T-cell (primary cell): ENCODE data around the gene SLC1A7. TPM values are rescaled to one million over a fixed set of nuclear protein-coding genes. Genes with fewer than 3 reads are reported as not detected.

Source experiments
- ATAC-seq, 4 experiments: fragments of 200-7000 bp in 3 of 4; fragments of 150-1000 bp in 1 of 4; cut with Tn5 transposase; replicated peaks in 1 of 4; 1 replicate in 3 of 4; 2 replicates in 1 of 4; pipeline ENCODE4 v1.10.0; 2021; ENCODE audit warnings: moderate library complexity in 3 of 4, mild to moderate bottlenecking in 2 of 4, moderate number of reproducible peaks in 1 of 4
- CTCF ChIA-PET, 2 donors: fragments of 300-600 bp; sonication (Branson Sonifier 250); formaldehyde crosslinking; loops; one replicate each; lab custom pipeline; 2022; ENCODE audit warnings: antibody characterized with exemption in 2 of 2; lab: Charles Lee
- POLR2A ChIA-PET, 2 donors: fragments of 300-600 bp; sonication (Branson Sonifier 250); formaldehyde crosslinking; loops; one replicate each; lab custom pipeline; 2022; ENCODE audit warnings: antibody characterized with exemption in 2 of 2; lab: Charles Lee
- DNase-seq, 35 experiments: peaks; one replicate each; pipeline versions ENCODE4 v3.0.0 to v3.0.0-alpha.2; 2013 to 2023
- H3K27ac ChIP-seq: one replicate; pipeline ENCODE4 v1.5.1; 2013; ENCODE audit warnings: low read length
- H3K27me3 ChIP-seq, 2 experiments: replicated peaks in 1 of 2; 1 replicate in 1 of 2; 2 replicates in 1 of 2; pipeline versions ENCODE4 v1.6.1 to v1.7.0; 2013; ENCODE audit warnings: low read length in 1 of 2, mixed read lengths in 1 of 2; ENCODE audit not compliant: control insufficient read depth in 2 of 2, insufficient read depth in 2 of 2; ENCODE audit errors: extremely low read depth in 1 of 2
- H3K36me3 ChIP-seq, 2 donors: 1 replicate in 1 of 2; 2 replicates in 1 of 2; pipeline versions ENCODE4 v1.6.1 to v1.7.0; 2013; ENCODE audit warnings: low read length in 1 of 2; ENCODE audit not compliant: control insufficient read depth in 2 of 2, insufficient read depth in 1 of 2; ENCODE audit errors: extremely low read depth in 1 of 2
- H3K4me1 ChIP-seq, 2 experiments: 1 replicate in 1 of 2; 2 replicates in 1 of 2; pipeline versions ENCODE4 v1.6.1 to v1.7.0; 2013; ENCODE audit warnings: low read length in 2 of 2, mixed read lengths in 1 of 2; ENCODE audit not compliant: insufficient read depth in 2 of 2, control insufficient read depth in 1 of 2; ENCODE audit errors: extremely low read depth in 1 of 2
- H3K4me3 ChIP-seq, 2 donors: 1 replicate in 1 of 2; 2 replicates in 1 of 2; pipeline versions ENCODE4 v1.5.1 to v1.7.0; 2013; ENCODE audit warnings: mild to moderate bottlenecking in 2 of 2, low read length in 1 of 2, moderate library complexity in 1 of 2; ENCODE audit not compliant: control insufficient read depth in 1 of 2; ENCODE audit errors: extremely low read depth in 1 of 2
- H3K9me3 ChIP-seq: 2 replicates; pipeline ENCODE4 v1.7.0; 2013
- H3K27ac Mint-ChIP-seq, 2 donors: one replicate each; pipeline ENCODE4 v1.8.0; 2020 to 2021; ENCODE audit warnings: mild to moderate bottlenecking in 2 of 2, mixed read lengths in 2 of 2
- H3K27me3 Mint-ChIP-seq, 2 donors: one replicate each; pipeline ENCODE4 v1.8.0; 2021 to 2022; ENCODE audit warnings: mixed read lengths in 2 of 2
- H3K36me3 Mint-ChIP-seq: one replicate; pipeline ENCODE4 v1.8.0; 2021; ENCODE audit warnings: mixed read lengths
- H3K4me1 Mint-ChIP-seq, 3 donors: one replicate each; pipeline ENCODE4 v1.8.0; 2020 to 2022; ENCODE audit warnings: mixed read lengths in 3 of 3, mild to moderate bottlenecking in 1 of 3
- H3K4me3 Mint-ChIP-seq, 3 donors: one replicate each; pipeline ENCODE4 v1.8.0; 2020 to 2022; ENCODE audit warnings: mild to moderate bottlenecking in 3 of 3, mixed read lengths in 3 of 3, moderate library complexity in 3 of 3
- H3K9me3 Mint-ChIP-seq, 3 donors: one replicate each; pipeline ENCODE4 v1.8.0; 2020 to 2022; ENCODE audit warnings: mixed read lengths in 3 of 3
- WGBS: methylation state at CpG from one replicate; pipeline ENCODE4 v1.1.5; 2013; ENCODE audit warnings: missing lambda C conversion rate; ENCODE audit not compliant: insufficient coverage; 5-methylcytosine and 5-hydroxymethylcytosine counted together
- total RNA-seq, 35 experiments: library from RNA in 6 of 35; stranded (reverse) in 6 of 35; fragments of 120-200 nt in 1 of 35; gene quantifications; one replicate each; pipeline versions ENCODE4 v1.2.1 to v1.2.4 and lab custom pipeline; 2013 to 2026

SLC1A7 gene
- total RNA-seq, 5 donors from 2014 or later (not counting 1 experiment from before 2014, with no cell fraction given): 0.14 to 0.26 TPM; not detected in 3

- no CpG with 5 or more reads among the region's 2 CpGs for WGBS
- no peaks in the 10 kb centered on the region for H3K4me1 ChIP-seq
- peaks cover 2 to 52% of the 10 kb centered on the region in 2 donors for H3K36me3 ChIP-seq
- no peaks in the 10 kb centered on the region for H3K9me3 ChIP-seq
- DNase-seq (no peak), ATAC-seq (no peak)
- Mint-ChIP-seq H3K4me3 (no peak overlapping the region), H3K27me3 (no peaks in the 10 kb centered on the region), H3K4me1 (peaks cover 0 to 1% (median 0%) of the 10 kb centered on the region in 3 donors), H3K27ac (no peak overlapping the region), H3K36me3 (peaks cover 41% of the 10 kb centered on the region), H3K9me3 (no peaks in the 10 kb centered on the region)
- no peak overlapping the region for H3K4me3 ChIP-seq
- POLR2A ChIA-PET: no interaction called here
- H3K27me3 ChIP-seq: no peaks in the 10 kb centered on the region
- CTCF ChIA-PET: no interaction called here
- H3K27ac ChIP-seq: no peak overlapping the region
Measured at GRCh38 chr1:53046930-53047329, 95.5 kb downstream of the SLC1A7 start.

- no peak for DNase-seq
- ATAC-seq: no peak
- H3K4me1 ChIP-seq: no peaks in the 10 kb centered on the region
- CTCF ChIA-PET: interaction anchor here in 1 of 2 donors (0.6 kb wide), 1 partner anchor 136 kb away, joined by 8 read pairs; no protein-coding TSS in a partner anchor
- H3K27ac ChIP-seq: no peak overlapping the region
- Mint-ChIP-seq H3K4me1 (peaks cover 0 to 1% (median 0%) of the 10 kb centered on the region in 3 donors), H3K27me3 (no peaks in the 10 kb centered on the region), H3K36me3 (peaks cover 43% of the 10 kb centered on the region), H3K27ac (no peak overlapping the region), H3K4me3 (no peak overlapping the region), H3K9me3 (no peaks in the 10 kb centered on the region)
- POLR2A ChIA-PET: no interaction called here
- H3K4me3 ChIP-seq: no peak overlapping the region
- 100% methylated on average over 2 of the region's 5 CpGs for WGBS
- H3K27me3 ChIP-seq: no peaks in the 10 kb centered on the region
- H3K9me3 ChIP-seq: no peaks in the 10 kb centered on the region
- H3K36me3 ChIP-seq: peaks cover 2 to 52% of the 10 kb centered on the region in 2 donors
Measured at GRCh38 chr1:53044926-53045325, 97.5 kb downstream of the SLC1A7 start.

- DNase-seq (no peak), ATAC-seq (no peak)
- CTCF ChIA-PET: no interaction called here
- Histone ChIP-seq H3K4me3 (no peak overlapping the region), H3K9me3 (no peaks in the 10 kb centered on the region), H3K36me3 (peaks cover 0 to 54% of the 10 kb centered on the region in 2 donors), H3K27ac (no peak overlapping the region), H3K27me3 (no peaks in the 10 kb centered on the region), H3K4me1 (no peaks in the 10 kb centered on the region)
- no peaks in the 10 kb centered on the region for H3K27me3 Mint-ChIP-seq
- POLR2A ChIA-PET: no interaction called here
- no peak overlapping the region for H3K27ac Mint-ChIP-seq
- no peaks in the 10 kb centered on the region for H3K9me3 Mint-ChIP-seq
- H3K36me3 Mint-ChIP-seq: peaks cover 48% of the 10 kb centered on the region
- peaks cover 0 to 1% (median 0%) of the 10 kb centered on the region in 3 donors for H3K4me1 Mint-ChIP-seq
- no peak overlapping the region for H3K4me3 Mint-ChIP-seq
Measured at GRCh38 chr1:53043271-53043670, 99.2 kb downstream of the SLC1A7 start.

GRCh38 chr1:53038566-53038965 lies 103.9 kb downstream of the SLC1A7 start:
- Mint-ChIP-seq H3K27ac (no peak overlapping the region), H3K36me3 (peaks cover 29% of the 10 kb centered on the region)

More at GRCh38 chr1:53038566-53038965, 103.9 kb downstream of the SLC1A7 start:
- DNase-seq: no peak
- H3K4me1 Mint-ChIP-seq: peaks cover 0 to 3% (median 0%) of the 10 kb centered on the region in 3 donors
- Histone ChIP-seq H3K4me1 (no peaks in the 10 kb centered on the region), H3K27ac (no peak overlapping the region), H3K27me3 (no peaks in the 10 kb centered on the region), H3K36me3 (peaks cover 0 to 38% of the 10 kb centered on the region in 2 donors), H3K9me3 (no peaks in the 10 kb centered on the region), H3K4me3 (no peak overlapping the region)
- 89% methylated on average over 1 of the region's 3 CpGs for WGBS
- POLR2A ChIA-PET: no interaction called here
- H3K4me3 Mint-ChIP-seq: no peak overlapping the region
- ATAC-seq: no peak
- no peaks in the 10 kb centered on the region for H3K27me3 Mint-ChIP-seq
- CTCF ChIA-PET: no interaction called here
- H3K9me3 Mint-ChIP-seq: no peaks in the 10 kb centered on the region

Other genes starting within 250 kb of the SLC1A7 start
- 100 to 1,000 TPM; 126 to 166 (median 146) TPM for gene ECHDC2, start 220.9 kb downstream of the SLC1A7 start, total RNA-seq
- 10 to 100 TPM; 46.5 to 63.9 (median 51.8) TPM for gene SCP2, start 215.4 kb downstream of the SLC1A7 start, total RNA-seq
- gene PODN, start 80.4 kb downstream of the SLC1A7 start, total RNA-seq: under 1 TPM in 4 of 5 donors, not detected in 1; 0.22 to 0.68 (median 0.46) TPM
- 10 to 100 TPM in 4 of 5 donors, 1 to 10 TPM in 1; 9.4 to 17.5 (median 15.9) TPM for gene CPT2, start 54.2 kb upstream of the SLC1A7 start, total RNA-seq
- 10 to 100 TPM; 41.4 to 71.3 (median 69.3) TPM for gene CZIB, start 78.0 kb upstream of the SLC1A7 start, total RNA-seq
- gene MAGOH, start 95.9 kb upstream of the SLC1A7 start, total RNA-seq: 10 to 100 TPM; 43.7 to 51.9 (median 51.3) TPM
- 10 to 100 TPM in 4 of 5 donors, 1 to 10 TPM in 1; 8.9 to 21.5 (median 19.8) TPM for gene LRP8, start 185.4 kb upstream of the SLC1A7 start, total RNA-seq